Stimulated activated naive CD8-positive, alpha-beta T cell treated with anti-CD3 and anti-CD28 coated beads, Interleukin-15, Interleukin-2, amounts not matched to agents 100 ng/mL and 50 ng/mL, for 24 hours (primary cell): ENCODE data around the gene SLC45A2.
"Not testable (repeated sequence)": the region's sequence is repeated elsewhere in the genome, so short reads cannot be mapped to it uniquely, and the experiment has no call there.

Source experiments
- H3K27ac Mint-ChIP-seq: one replicate; pipeline ENCODE4 v1.8.0; 2021; ENCODE audit warnings: mild to moderate bottlenecking, mixed read lengths
- H3K27me3 Mint-ChIP-seq: one replicate; pipeline ENCODE4 v1.8.0; 2021; ENCODE audit warnings: mixed read lengths
- H3K36me3 Mint-ChIP-seq: one replicate; pipeline ENCODE4 v1.8.0; 2021; ENCODE audit warnings: low read depth, mixed read lengths
- H3K4me1 Mint-ChIP-seq: one replicate; pipeline ENCODE4 v1.8.0; 2021; ENCODE audit warnings: low read depth, mixed read lengths
- H3K4me3 Mint-ChIP-seq: one replicate; pipeline ENCODE4 v1.8.0; 2021; ENCODE audit warnings: mild to moderate bottlenecking, mixed read lengths
- H3K9me3 Mint-ChIP-seq: one replicate; pipeline ENCODE4 v1.8.0; 2021; ENCODE audit warnings: mixed read lengths

The SLC45A2 gene

GRCh38 chr5:33934176-33934575 lies 50.3 kb downstream of the SLC45A2 start:
- Mint-ChIP-seq H3K9me3 (no peaks in the 10 kb centered on the region), H3K27ac (no peak overlapping the region), H3K4me1 (peaks cover 8% of the 10 kb centered on the region), H3K4me3 (no peak overlapping the region), H3K36me3 (no peaks in the 10 kb centered on the region), H3K27me3 (peaks cover 43% of the 10 kb centered on the region)

- no peak overlapping the region for H3K4me3 Mint-ChIP-seq
- H3K36me3 Mint-ChIP-seq = no peaks in the 10 kb centered on the region
- H3K9me3 Mint-ChIP-seq = no peaks in the 10 kb centered on the region
- H3K27me3 Mint-ChIP-seq = peaks cover 39% of the 10 kb centered on the region
- no peak overlapping the region for H3K27ac Mint-ChIP-seq
- H3K4me1 Mint-ChIP-seq = peaks cover 8% of the 10 kb centered on the region
Measured at GRCh38 chr5:33933723-33934169, 50.7 kb downstream of the SLC45A2 start.

- Mint-ChIP-seq H3K36me3 (no peaks in the 10 kb centered on the region), H3K9me3 (no peaks in the 10 kb centered on the region), H3K4me1 (peaks cover 3% of the 10 kb centered on the region), H3K4me3 (no peak overlapping the region), H3K27me3 (peaks cover 22% of the 10 kb centered on the region), H3K27ac (no peak overlapping the region)
Measured at GRCh38 chr5:33931136-33931535, 53.4 kb downstream of the SLC45A2 start.

GRCh38 chr5:33929925-33930690 lies 54.4 kb downstream of the SLC45A2 start:
- no peak overlapping the region for H3K27ac Mint-ChIP-seq
- H3K4me3 Mint-ChIP-seq = no peak overlapping the region
- no peaks in the 10 kb centered on the region for H3K4me1 Mint-ChIP-seq
- peaks cover 13% of the 10 kb centered on the region for H3K27me3 Mint-ChIP-seq
- no peaks in the 10 kb centered on the region for H3K36me3 Mint-ChIP-seq
- H3K9me3 Mint-ChIP-seq = no peaks in the 10 kb centered on the region

- H3K4me1 Mint-ChIP-seq = no peaks in the 10 kb centered on the region
- H3K9me3 Mint-ChIP-seq = no peaks in the 10 kb centered on the region
Measured at GRCh38 chr5:33928283-33928682, 56.2 kb downstream of the SLC45A2 start.

GRCh38 chr5:33927685-33928084 lies 56.8 kb downstream of the SLC45A2 start:
- H3K9me3 Mint-ChIP-seq = no peaks in the 10 kb centered on the region
- no peaks in the 10 kb centered on the region for H3K4me1 Mint-ChIP-seq
- H3K4me3 Mint-ChIP-seq = no peak overlapping the region
- H3K36me3 Mint-ChIP-seq = no peaks in the 10 kb centered on the region
- peaks cover 22% of the 10 kb centered on the region for H3K27me3 Mint-ChIP-seq
- H3K27ac Mint-ChIP-seq = no peak overlapping the region

More at GRCh38 chr5:33928283-33928682, 56.2 kb downstream of the SLC45A2 start:
- H3K4me3 Mint-ChIP-seq = no peak overlapping the region
- no peaks in the 10 kb centered on the region for H3K36me3 Mint-ChIP-seq
- H3K27me3 Mint-ChIP-seq = peaks cover 19% of the 10 kb centered on the region
- no peak overlapping the region for H3K27ac Mint-ChIP-seq

- Mint-ChIP-seq H3K4me1 (no peaks in the 10 kb centered on the region), H3K27me3 (peaks cover 23% of the 10 kb centered on the region), H3K36me3 (no peaks in the 10 kb centered on the region), H3K9me3 (no peaks in the 10 kb centered on the region), H3K27ac (no peak overlapping the region), H3K4me3 (no peak overlapping the region)
Measured at GRCh38 chr5:33925278-33925677, 59.2 kb downstream of the SLC45A2 start.

GRCh38 chr5:33921002-33921401 lies 63.5 kb downstream of the SLC45A2 start:
- peaks cover 20% of the 10 kb centered on the region for H3K27me3 Mint-ChIP-seq
- no peaks in the 10 kb centered on the region for H3K4me1 Mint-ChIP-seq
- no peak overlapping the region for H3K27ac Mint-ChIP-seq
- no peak overlapping the region for H3K4me3 Mint-ChIP-seq
- H3K36me3 Mint-ChIP-seq = no peaks in the 10 kb centered on the region
- peaks cover 18% of the 10 kb centered on the region for H3K9me3 Mint-ChIP-seq

GRCh38 chr5:33914844-33915243 lies 69.6 kb downstream of the SLC45A2 start:
- not testable (repeated sequence) for H3K36me3 Mint-ChIP-seq, H3K27ac Mint-ChIP-seq, H3K27me3 Mint-ChIP-seq, H3K4me3 Mint-ChIP-seq, H3K4me1 Mint-ChIP-seq
- peaks cover 27% of the 10 kb centered on the region for H3K9me3 Mint-ChIP-seq

- H3K4me1 Mint-ChIP-seq, H3K4me3 Mint-ChIP-seq, H3K27me3 Mint-ChIP-seq, H3K36me3 Mint-ChIP-seq, H3K27ac Mint-ChIP-seq: not testable (repeated sequence)
- H3K9me3 Mint-ChIP-seq = peaks cover 30% of the 10 kb centered on the region
Measured at GRCh38 chr5:33906248-33906647, 78.2 kb downstream of the SLC45A2 start.

- Mint-ChIP-seq H3K4me3 (no peak overlapping the region), H3K27ac (no peak overlapping the region), H3K36me3 (no peaks in the 10 kb centered on the region), H3K27me3 (no peaks in the 10 kb centered on the region), H3K9me3 (peaks cover 30% of the 10 kb centered on the region), H3K4me1 (no peaks in the 10 kb centered on the region)
Measured at GRCh38 chr5:33905381-33905780, 79.1 kb downstream of the SLC45A2 start.

- Mint-ChIP-seq H3K27me3 (no peaks in the 10 kb centered on the region), H3K9me3 (peaks cover 20% of the 10 kb centered on the region), H3K4me3 (no peak overlapping the region), H3K36me3 (no peaks in the 10 kb centered on the region), H3K27ac (no peak overlapping the region), H3K4me1 (no peaks in the 10 kb centered on the region)
Measured at GRCh38 chr5:33903118-33903517, 81.4 kb downstream of the SLC45A2 start.

GRCh38 chr5:33901156-33901555 lies 83.3 kb downstream of the SLC45A2 start:
- H3K4me1 Mint-ChIP-seq = no peaks in the 10 kb centered on the region
- H3K4me3 Mint-ChIP-seq = no peak overlapping the region
- no peaks in the 10 kb centered on the region for H3K36me3 Mint-ChIP-seq
- no peak overlapping the region for H3K27ac Mint-ChIP-seq
- peaks cover 6% of the 10 kb centered on the region for H3K27me3 Mint-ChIP-seq
- H3K9me3 Mint-ChIP-seq = peaks cover 14% of the 10 kb centered on the region
